HG03565 (cell line): ENCODE measurements around the gene ROCK1.
"Not testable (repeated sequence)": the region's sequence is repeated elsewhere in the genome, so short reads cannot be mapped to it uniquely, and the experiment has no call there.

Experiments used
- ATAC-seq: cut with Tn5 transposase; IDR thresholded peaks from one replicate; pipeline ENCODE4 v1.9.1; 2021; ENCODE audit warnings: mild to moderate bottlenecking, moderate library complexity; ENCODE audit not compliant: unreplicated experiment

The ROCK1 gene

GRCh38 chr18:21056545-21056944, 55.1 kb downstream of the ROCK1 start:
- no peak for ATAC-seq

DNA sequence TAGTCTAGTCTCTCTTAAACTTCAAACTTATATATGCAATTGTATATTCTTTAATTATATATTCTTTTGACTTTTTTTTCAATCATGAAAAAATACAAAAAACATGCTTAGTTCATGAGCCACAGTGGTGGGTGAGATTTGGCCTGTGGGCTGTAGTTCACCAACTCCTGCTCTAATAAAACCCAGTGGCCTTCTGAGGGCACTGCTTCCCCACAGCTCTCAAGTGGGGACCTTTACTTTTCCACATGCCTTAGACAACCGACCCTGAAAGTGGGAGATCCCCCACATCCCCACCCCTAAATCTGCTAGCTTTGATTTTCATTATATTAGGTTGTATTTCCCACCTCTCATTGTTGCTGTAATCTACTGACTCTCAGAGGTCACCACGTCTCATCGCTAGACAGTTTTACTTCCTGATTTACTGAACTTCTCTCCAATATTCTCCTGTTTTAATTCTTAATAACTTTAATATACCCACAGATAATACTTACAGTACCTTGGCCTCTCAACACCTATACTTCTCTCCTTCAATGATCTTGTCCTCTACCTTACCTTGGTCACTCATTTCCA, 57.3 kb downstream of the ROCK1 start:
- no peak for ATAC-seq

DNA sequence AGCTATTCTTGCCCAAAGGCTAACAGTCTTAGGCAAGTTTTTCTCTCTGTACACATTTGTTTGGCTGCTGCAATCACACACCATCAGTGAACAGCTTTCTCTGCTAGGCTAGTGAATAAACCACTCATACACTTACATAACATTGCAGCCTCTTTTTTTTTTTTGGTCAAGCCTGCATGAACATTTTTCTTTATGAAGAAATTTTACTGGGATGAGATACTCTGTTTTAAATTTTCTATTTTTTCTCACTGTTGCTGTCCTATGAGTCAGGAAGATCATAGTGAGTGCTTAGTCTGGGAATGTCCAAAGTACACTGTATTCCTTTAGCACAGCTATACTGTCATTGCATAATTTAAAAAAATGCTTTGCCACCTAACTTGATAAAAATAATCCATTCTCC, 58.5 kb downstream of the ROCK1 start:
- no peak for ATAC-seq

- ATAC-seq: no peak
These were observed 59.2 kb downstream of the ROCK1 start for GRCh38 chr18:21052385-21052784.

DNA sequence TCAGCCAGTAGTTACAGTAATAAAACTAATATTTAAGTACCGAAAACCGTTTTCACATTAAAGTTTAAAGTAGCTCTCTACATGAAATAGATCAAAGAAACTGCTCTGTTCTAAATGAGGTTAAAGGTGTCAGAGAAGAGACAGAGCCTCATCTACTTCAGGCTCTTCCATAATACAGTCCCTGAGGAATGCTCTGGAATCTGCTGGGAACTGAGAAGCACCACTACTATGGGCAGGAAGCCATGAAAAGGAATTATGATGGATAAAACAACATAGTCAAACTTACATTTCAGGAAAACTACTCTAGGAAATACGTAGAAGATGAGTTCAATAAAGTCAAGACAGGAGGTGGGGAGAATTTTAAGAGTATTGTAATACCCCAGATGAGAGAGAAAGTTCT, 60.0 kb downstream of the ROCK1 start:
- ATAC-seq: no peak

DNA sequence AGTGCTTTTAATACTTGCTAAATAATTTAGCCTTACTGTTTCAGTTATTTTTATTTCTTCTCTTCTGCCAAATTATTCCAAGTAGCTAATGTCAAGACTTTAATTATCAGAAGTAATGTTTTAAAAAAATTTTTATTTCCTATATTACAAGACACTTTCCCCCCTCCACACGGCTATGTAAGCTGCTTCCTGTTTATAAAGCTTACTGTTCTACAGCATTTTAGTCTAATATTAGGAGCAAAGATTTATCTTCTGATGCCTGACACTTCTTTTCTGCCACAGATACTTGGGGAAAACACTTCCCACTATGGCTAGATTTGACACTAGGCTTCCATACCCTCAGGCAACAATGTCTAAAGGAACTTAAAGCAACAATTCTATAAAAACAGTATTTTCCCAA, 62.3 kb downstream of the ROCK1 start:
- no peak for ATAC-seq

DNA sequence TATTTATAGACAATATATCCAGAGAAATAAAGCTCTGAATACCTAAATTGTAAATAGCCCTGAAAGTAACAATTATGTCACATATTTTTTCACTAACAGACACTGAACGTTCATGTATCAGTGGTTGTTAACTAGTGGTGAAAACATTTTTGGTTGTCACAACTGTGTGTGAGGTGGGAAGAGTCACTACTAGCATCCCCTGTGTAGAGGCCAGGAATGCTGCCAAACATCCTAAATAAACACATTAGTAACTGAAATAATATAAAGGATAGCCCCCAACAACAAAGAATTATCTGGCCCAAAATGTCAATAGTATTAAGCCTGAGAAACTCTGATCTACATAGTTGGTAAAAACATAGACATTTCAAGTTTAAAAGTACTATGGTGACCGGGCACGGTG, 64.5 kb downstream of the ROCK1 start:
- ATAC-seq: no peak

DNA sequence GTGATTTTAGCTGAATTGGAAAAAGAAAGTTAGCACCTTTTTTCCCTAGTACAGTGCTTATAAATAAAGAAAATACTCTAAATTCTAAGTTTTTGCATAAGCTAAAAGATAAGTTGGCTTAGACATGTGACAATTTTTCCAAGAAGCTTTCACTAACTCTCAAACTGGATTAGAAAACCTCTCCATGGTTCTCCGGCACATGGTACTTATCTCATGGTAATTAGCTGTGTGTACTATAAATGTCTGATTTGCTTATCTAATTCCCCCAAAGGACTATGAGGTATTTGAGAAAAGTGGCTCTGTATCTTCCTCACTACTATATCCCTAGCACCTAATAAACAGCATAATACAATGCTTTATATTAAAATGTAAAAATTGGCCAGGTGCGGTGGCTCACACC, 71.1 kb downstream of the ROCK1 start:
- ATAC-seq: no peak

- ATAC-seq: no peak
These were observed 73.4 kb downstream of the ROCK1 start for GRCh38 chr18:21038201-21038600.

GRCh38 chr18:21031845-21032244, 79.8 kb downstream of the ROCK1 start:
- ATAC-seq: no peak

DNA sequence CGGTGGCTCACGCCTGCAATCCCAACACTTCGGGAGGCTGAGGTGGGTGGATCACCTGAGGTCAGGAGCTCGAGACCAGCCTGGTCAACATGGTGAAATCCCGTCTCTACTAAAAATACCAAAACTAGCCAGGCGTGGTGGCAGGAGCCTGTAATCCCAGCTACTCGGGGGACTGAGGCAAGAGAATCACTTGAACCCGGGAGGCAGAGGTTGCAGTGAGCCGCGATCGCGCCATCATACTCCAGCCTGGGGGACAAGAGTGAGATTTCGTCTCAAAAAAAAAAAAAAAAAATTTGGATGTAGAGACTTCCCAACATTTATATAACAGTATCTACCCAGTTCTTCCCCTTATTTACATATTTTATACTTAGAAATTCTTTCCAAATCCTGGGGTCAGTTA, 93.4 kb downstream of the ROCK1 start:
- not testable (repeated sequence) for ATAC-seq

GRCh38 chr18:21012308-21012707, 99.3 kb downstream of the ROCK1 start:
- no peak for ATAC-seq

DNA sequence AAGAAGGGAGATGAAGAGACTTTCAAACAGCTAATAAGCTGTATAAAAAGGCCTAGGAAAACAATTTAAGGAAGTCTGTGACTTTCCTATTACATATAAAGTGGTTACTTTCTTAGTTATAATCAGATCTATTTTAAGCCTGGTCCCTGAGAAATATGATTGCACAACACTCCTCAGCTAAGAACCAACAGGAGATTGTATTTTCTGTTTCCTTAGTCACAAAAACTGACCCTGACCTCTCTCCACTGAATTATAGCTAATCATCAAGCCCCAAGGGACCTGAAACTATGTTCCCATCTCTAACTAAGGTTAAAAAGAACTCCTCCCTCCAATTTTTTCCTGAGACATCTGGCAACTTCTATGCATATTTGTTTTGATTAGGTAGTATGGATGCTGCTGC, 106.9 kb downstream of the ROCK1 start:
- ATAC-seq: no peak

GRCh38 chr18:21000667-21001066, 110.9 kb downstream of the ROCK1 start:
- ATAC-seq: no peak

GRCh38 chr18:20997371-20997770, 114.2 kb downstream of the ROCK1 start:
- ATAC-seq: no peak

GRCh38 chr18:20996418-20996817, 115.2 kb downstream of the ROCK1 start:
- no peak for ATAC-seq

GRCh38 chr18:20988726-20989125, 122.9 kb downstream of the ROCK1 start:
- no peak for ATAC-seq

- no peak for ATAC-seq
These were observed 136.5 kb downstream of the ROCK1 start for GRCh38 chr18:20975077-20975476.

DNA sequence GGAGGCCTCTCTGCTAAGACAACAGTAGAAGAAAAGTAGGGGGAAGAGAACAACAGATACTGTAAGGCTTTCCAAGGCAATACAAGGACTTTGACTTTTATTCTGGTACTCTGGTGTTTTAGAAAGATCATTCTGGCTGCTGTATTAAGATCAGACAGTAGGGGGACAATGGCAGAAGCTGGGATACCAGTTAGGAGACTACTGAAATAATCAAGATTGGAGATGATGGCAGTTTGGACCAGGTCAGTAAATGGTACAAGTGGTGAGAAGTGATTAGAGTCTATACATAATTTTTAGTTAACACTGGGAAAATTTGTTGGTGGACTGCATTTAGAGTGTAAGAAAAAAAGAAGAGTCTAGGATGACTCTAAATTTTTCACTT, 139.7 kb downstream of the ROCK1 start:
- ATAC-seq: peak; percentile 67

GRCh38 chr18:20966795-20967194, 144.8 kb downstream of the ROCK1 start:
- ATAC-seq: no peak

- no peak for ATAC-seq
These were observed 148.6 kb downstream of the ROCK1 start for GRCh38 chr18:20963027-20963426.

- ATAC-seq: no peak
These were observed 150.9 kb downstream of the ROCK1 start for GRCh38 chr18:20960735-20961134.

- peak; percentile 70 for ATAC-seq
These were observed 160.8 kb downstream of the ROCK1 start for GRCh38 chr18:20950827-20951226.
